Activated CD8-positive, alpha-beta T cell treated with anti-CD3 and anti-CD28 coated beads, Interleukin-2, amount 10 ng/mL, durations not matched to agents 7 days and 5 days (primary cell): Measurements from ENCODE around the gene MVD. TPM values are rescaled to one million over a fixed set of nuclear protein-coding genes. Genes with fewer than 3 reads are reported as not detected.

Experiments used
- ATAC-seq: fragments of 150-1000 bp; cut with Tn5 transposase; one replicate; pipeline ENCODE4 v1.10.0; 2021; ENCODE audit warnings: moderate library complexity
- CTCF ChIA-PET: fragments of 350-600 bp; sonication (Branson Sonifier 250); formaldehyde crosslinking; loops from one replicate; lab custom pipeline; 2021; ENCODE audit warnings: antibody characterized with exemption; lab: Charles Lee
- POLR2A ChIA-PET: fragments of 350-600 bp; sonication (Branson Sonifier 250); formaldehyde crosslinking; loops from one replicate; lab custom pipeline; 2021; ENCODE audit warnings: antibody characterized with exemption; lab: Charles Lee
- DNase-seq: peaks from one replicate; pipeline ENCODE4 v3.0.0-alpha.2; 2020
- H3K27ac Mint-ChIP-seq: one replicate; pipeline ENCODE4 v1.8.0; 2021; ENCODE audit warnings: mild to moderate bottlenecking, mixed read lengths
- H3K27me3 Mint-ChIP-seq: one replicate; pipeline ENCODE4 v1.8.0; 2021; ENCODE audit warnings: low read depth, mixed read lengths
- H3K36me3 Mint-ChIP-seq: one replicate; pipeline ENCODE4 v1.8.0; 2021; ENCODE audit warnings: low read depth, mixed read lengths
- H3K4me1 Mint-ChIP-seq: one replicate; pipeline ENCODE4 v1.8.0; 2021; ENCODE audit warnings: low read depth, mixed read lengths
- H3K4me3 Mint-ChIP-seq: one replicate; pipeline ENCODE4 v1.8.0; 2021; ENCODE audit warnings: mild to moderate bottlenecking, mixed read lengths
- H3K9me3 Mint-ChIP-seq: one replicate; pipeline ENCODE4 v1.8.0; 2022; ENCODE audit warnings: mixed read lengths; ENCODE audit not compliant: insufficient read depth
- total RNA-seq, 2 experiments: library from RNA; stranded (reverse); gene quantifications; one replicate each; pipeline ENCODE4 v1.2.3, GENCODE V29; 2021

Gene MVD
- 10 to 100 TPM; 86.0 to 96.1 TPM for total RNA-seq

- peak; percentile 99 for ATAC-seq
- CTCF ChIA-PET = interaction anchor here (0.7 to 1.9 kb wide), 4 partner anchors 9 to 92 kb away, joined by 3 to 6 read pairs (median 4); partner anchors contain the start of gene ZC3H18
- POLR2A ChIA-PET = interaction anchor here (0.6 to 2.2 kb wide), 3 partner anchors 11 to 40 kb away, joined by 3 to 7 read pairs (median 7); no protein-coding TSS in a partner anchor
- H3K4me1 Mint-ChIP-seq = peaks cover 24% of the 10 kb centered on the region
- H3K27ac Mint-ChIP-seq = peak within 1 kb of the TSS; percentile 94
- no peaks in the 10 kb centered on the region for H3K9me3 Mint-ChIP-seq
- DNase-seq = peak; percentile 98
- H3K4me3 Mint-ChIP-seq = peak within 1 kb of the TSS; percentile 96
- H3K27me3 Mint-ChIP-seq = no peaks in the 10 kb centered on the region
- peaks cover 22% of the 10 kb centered on the region for H3K36me3 Mint-ChIP-seq
These were observed at the start of gene MVD for GRCh38 chr16:88662843-88663606. MVD (minus strand) TSS chr16:88663091; CDS start chr16:88663080, 11 bp downstream.

- DNase-seq (no peak), ATAC-seq (no peak)
- ChIA-PET CTCF (no interaction called here), POLR2A (no interaction called here)
- H3K27me3 Mint-ChIP-seq = no peaks in the 10 kb centered on the region
- H3K9me3 Mint-ChIP-seq = no peaks in the 10 kb centered on the region
- H3K27ac Mint-ChIP-seq = no peak overlapping the region
- H3K4me3 Mint-ChIP-seq = no peak overlapping the region
- H3K36me3 Mint-ChIP-seq = peaks cover 12% of the 10 kb centered on the region
- peaks cover 9% of the 10 kb centered on the region for H3K4me1 Mint-ChIP-seq
These were observed 49.6 kb upstream of the MVD start for GRCh38 chr16:88712362-88712979.

- ChIA-PET CTCF (no interaction called here), POLR2A (no interaction called here)
- no peak for DNase-seq
- Mint-ChIP-seq H3K27ac (no peak overlapping the region), H3K36me3 (peaks cover 7% of the 10 kb centered on the region), H3K9me3 (no peaks in the 10 kb centered on the region), H3K4me1 (peaks cover 15% of the 10 kb centered on the region), H3K4me3 (no peak overlapping the region), H3K27me3 (no peaks in the 10 kb centered on the region)
- ATAC-seq = no peak
These were observed 49.0 kb upstream of the MVD start for GRCh38 chr16:88711750-88712340.

GRCh38 chr16:88710556-88710955, 47.7 kb upstream of the MVD start:
- H3K4me3 Mint-ChIP-seq = no peak overlapping the region
- ATAC-seq = no peak
- H3K36me3 Mint-ChIP-seq = peaks cover 3% of the 10 kb centered on the region
- CTCF ChIA-PET = interaction anchor here (1.1 kb wide), 1 partner anchor 32 kb away, joined by 3 read pairs; no protein-coding TSS in a partner anchor
- no peak for DNase-seq
- peaks cover 16% of the 10 kb centered on the region for H3K4me1 Mint-ChIP-seq
- peak overlapping the region; percentile 72 for H3K27ac Mint-ChIP-seq
- H3K9me3 Mint-ChIP-seq = no peaks in the 10 kb centered on the region
- POLR2A ChIA-PET = interaction anchor here (1.0 kb wide), 1 partner anchor 73 kb away, joined by 3 read pairs; no protein-coding TSS in a partner anchor
- no peaks in the 10 kb centered on the region for H3K27me3 Mint-ChIP-seq

GRCh38 chr16:88706965-88707826, 44.3 kb upstream of the MVD start:
- H3K9me3 Mint-ChIP-seq = no peaks in the 10 kb centered on the region
- DNase-seq (no peak), ATAC-seq (no peak)
- H3K27ac Mint-ChIP-seq = peak overlapping the region; percentile 87
- H3K36me3 Mint-ChIP-seq = peaks cover 17% of the 10 kb centered on the region
- CTCF ChIA-PET = interaction anchor here (1.0 kb wide), 1 partner anchor 20 kb away, joined by 3 read pairs; no protein-coding TSS in a partner anchor
- H3K27me3 Mint-ChIP-seq = no peaks in the 10 kb centered on the region
- POLR2A ChIA-PET = interaction anchor here (0.6 to 1.1 kb wide), 3 partner anchors 11 to 105 kb away, joined by 3 to 5 read pairs (median 3); partner anchors contain the start of gene APRT
- peaks cover 41% of the 10 kb centered on the region for H3K4me1 Mint-ChIP-seq
- H3K4me3 Mint-ChIP-seq = peak overlapping the region; percentile 83

- ATAC-seq = peak; percentile 66
- peak within 1 kb of the TSS; percentile 99 for H3K4me3 Mint-ChIP-seq
- ChIA-PET CTCF (interaction anchor here (1.0 to 1.5 kb wide), 2 partner anchors 19 to 76 kb away, joined by 3 to 10 read pairs; no protein-coding TSS in a partner anchor), POLR2A (interaction anchor here (0.6 to 1.1 kb wide), 3 partner anchors 11 to 136 kb away, joined by 3 to 5 read pairs (median 3); partner anchors contain the start of genes APRT and ZC3H18)
- peaks cover 44% of the 10 kb centered on the region for H3K4me1 Mint-ChIP-seq
- no peaks in the 10 kb centered on the region for H3K27me3 Mint-ChIP-seq
- H3K27ac Mint-ChIP-seq = peak within 1 kb of the TSS; percentile 100
- peaks cover 25% of the 10 kb centered on the region for H3K36me3 Mint-ChIP-seq
- DNase-seq = peak; percentile 93
- H3K9me3 Mint-ChIP-seq = no peaks in the 10 kb centered on the region
These were observed 43.5 kb upstream of the MVD start, which contains the start of the genes CTU2 and RNF166 for GRCh38 chr16:88706229-88706964. CTU2 (plus strand) TSS chr16:88706503; CDS start chr16:88706531, 28 bp downstream. RNF166 (minus strand) TSS chr16:88706408; CDS start chr16:88706325, 83 bp downstream.

GRCh38 chr16:88705801-88706228, 42.9 kb upstream of the MVD start:
- ATAC-seq (peak; percentile 4), DNase-seq (no peak)
- Mint-ChIP-seq H3K4me3 (peak overlapping the region; percentile 99), H3K27me3 (no peaks in the 10 kb centered on the region), H3K36me3 (peaks cover 28% of the 10 kb centered on the region), H3K4me1 (peaks cover 43% of the 10 kb centered on the region), H3K27ac (peak overlapping the region; percentile 100), H3K9me3 (no peaks in the 10 kb centered on the region)
- POLR2A ChIA-PET = interaction anchor here (1.1 to 1.3 kb wide), 2 partner anchors 25 to 135 kb away, joined by 3 to 5 read pairs; partner anchors contain the start of gene ZC3H18
- CTCF ChIA-PET = interaction anchor here (0.9 to 1.5 kb wide), 7 partner anchors 21 to 152 kb away, joined by 3 to 10 read pairs (median 3); no protein-coding TSS in a partner anchor

- ChIA-PET POLR2A (interaction anchor here (0.8 to 5.9 kb wide), 5 partner anchors 15 to 135 kb away, joined by 3 to 38 read pairs (median 3); partner anchors contain the start of genes IL17C, SNAI3 and ZC3H18), CTCF (interaction anchor here (0.9 to 1.9 kb wide), 8 partner anchors 20 to 153 kb away, joined by 3 to 10 read pairs (median 3); no protein-coding TSS in a partner anchor)
- Mint-ChIP-seq H3K4me1 (peaks cover 48% of the 10 kb centered on the region), H3K9me3 (no peaks in the 10 kb centered on the region), H3K27ac (peak overlapping the region; percentile 100), H3K4me3 (peak overlapping the region; percentile 99), H3K27me3 (no peaks in the 10 kb centered on the region), H3K36me3 (peaks cover 34% of the 10 kb centered on the region)
- DNase-seq (peak; percentile 50), ATAC-seq (no peak)
These were observed 42.3 kb upstream of the MVD start for GRCh38 chr16:88705076-88705684.

- ChIA-PET CTCF (interaction anchor here (0.8 to 4.2 kb wide), 8 partner anchors 11 to 100 kb away, joined by 3 to 28 read pairs (median 4); partner anchors contain the start of gene CDT1), POLR2A (interaction anchor here (0.9 to 5.9 kb wide), 11 partner anchors 17 to 133 kb away, joined by 3 to 38 read pairs (median 7); partner anchors contain the start of genes CYBA, IL17C, SNAI3 and ZC3H18)
- Mint-ChIP-seq H3K4me3 (peak overlapping the region; percentile 99), H3K27me3 (no peaks in the 10 kb centered on the region), H3K9me3 (no peaks in the 10 kb centered on the region), H3K4me1 (peaks cover 60% of the 10 kb centered on the region), H3K27ac (peak overlapping the region; percentile 100), H3K36me3 (peaks cover 43% of the 10 kb centered on the region)
- ATAC-seq (peak; percentile 43), DNase-seq (peak; percentile 93)
These were observed 40.8 kb upstream of the MVD start for GRCh38 chr16:88703486-88704309.
